Loucy (cell line): ENCODE results near the gene COL13A1.

Experiments
- H2AFZ ChIP-seq: fragments of 200-600 bp; sonication (generic); 2 replicates; pipeline ENCODE4 v1.6.0; 2016; ENCODE audit warnings: antibody characterized with exemption, mild to moderate bottlenecking, low read length, moderate library complexity
- H3F3A ChIP-seq: fragments of 200-600 bp; 2 replicates; pipeline ENCODE4 v1.6.0; 2016; ENCODE audit warnings: antibody characterized with exemption, low read depth, mild to moderate bottlenecking
- H3K27me3 ChIP-seq: fragments of 200-600 bp; sonication (generic); 2 replicates; pipeline ENCODE4 v1.6.1; 2014; ENCODE audit warnings: low read length, mild to moderate bottlenecking; ENCODE audit not compliant: insufficient read depth, poor library complexity, severe bottlenecking
- H3K36me3 ChIP-seq: fragments of 200-600 bp; sonication (generic); 2 replicates; pipeline ENCODE4 v1.6.1; 2016; ENCODE audit warnings: low read length; ENCODE audit not compliant: insufficient read depth
- H3K4me1 ChIP-seq: fragments of 200-600 bp; sonication (generic); 2 replicates; pipeline ENCODE4 v1.5.1; 2014; ENCODE audit warnings: low read length, mild to moderate bottlenecking; ENCODE audit not compliant: insufficient read depth, poor library complexity, severe bottlenecking
- H3K4me2 ChIP-seq: fragments of 200-600 bp; sonication (generic); 2 replicates; pipeline ENCODE4 v1.6.0; 2014; ENCODE audit warnings: antibody characterized with exemption, low read length, low read depth, mild to moderate bottlenecking; ENCODE audit not compliant: poor library complexity, severe bottlenecking
- H3K4me3 ChIP-seq: fragments of 200-600 bp; sonication (generic); 2 replicates; pipeline ENCODE4 v1.5.1; 2014; ENCODE audit warnings: low read length, mild to moderate bottlenecking, mixed read lengths; ENCODE audit not compliant: poor library complexity, severe bottlenecking
- H3K79me2 ChIP-seq: fragments of 200-600 bp; sonication (generic); 2 replicates; pipeline ENCODE4 v1.6.1; 2014; ENCODE audit warnings: low read length; ENCODE audit not compliant: insufficient read depth
- H3K9ac ChIP-seq: fragments of 200-600 bp; sonication (generic); 2 replicates; pipeline ENCODE4 v1.6.0; 2014; ENCODE audit warnings: mild to moderate bottlenecking, low read depth, low read length, moderate library complexity; ENCODE audit not compliant: poor library complexity, severe bottlenecking
- H3K9me2 ChIP-seq: fragments of 200-600 bp; sonication (generic); replicated peaks from 2 replicates; pipeline ENCODE4 v1.6.1; 2016; ENCODE audit warnings: low read depth, low read length, mixed read lengths
- H3K9me3 ChIP-seq: fragments of 200-600 bp; sonication (generic); 2 replicates; pipeline ENCODE4 v1.6.1; 2014; ENCODE audit warnings: mild to moderate bottlenecking, antibody characterized with exemption, low read length, low read depth; ENCODE audit not compliant: insufficient read depth
- H4K20me1 ChIP-seq: fragments of 200-600 bp; sonication (generic); 2 replicates; pipeline ENCODE4 v1.6.0; 2014; ENCODE audit warnings: antibody characterized with exemption, low read length, mild to moderate bottlenecking; ENCODE audit not compliant: insufficient read depth, poor library complexity, severe bottlenecking
- EZH2phosphoT487 ChIP-seq: fragments of 200-600 bp; IDR thresholded peaks from 2 replicates; pipeline ENCODE4 v1.6.1; 2018; ENCODE audit warnings: antibody characterized with exemption, mild to moderate bottlenecking, moderate library complexity, borderline replicate concordance
- TF ChIP-seq, protein P1 (sequence below): fragments of 200-600 bp; sonication (generic); conservative IDR thresholded peaks from 2 replicates; pipeline ENCODE4 v1.5.1; 2014; ENCODE audit warnings: mild to moderate bottlenecking, antibody characterized with exemption, low read length

The COL13A1 gene

DNA sequence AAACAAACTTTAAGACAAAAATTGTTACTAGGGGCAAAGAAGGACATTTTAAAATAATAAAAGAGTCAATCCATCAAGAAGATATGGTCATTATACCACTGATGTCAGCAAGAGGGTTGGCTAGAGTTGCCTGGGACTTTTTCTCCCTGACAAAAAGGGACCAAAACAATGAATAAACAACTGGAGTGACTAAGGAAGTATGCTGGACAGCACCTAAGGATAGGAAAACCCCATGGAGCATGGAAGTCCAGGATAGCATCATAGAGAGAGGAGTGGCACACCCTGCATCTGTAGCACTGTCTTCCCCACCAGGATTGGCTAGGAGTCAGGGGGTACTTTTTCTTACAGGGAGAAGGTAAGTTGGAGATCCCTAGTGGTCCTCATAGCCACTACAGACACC lies 177.5 kb downstream of the COL13A1 start:
- peaks cover 13% of the 10 kb centered on the region for H3K4me1 ChIP-seq
- H3K36me3 ChIP-seq: no peaks in the 10 kb centered on the region
- no peak overlapping the region for H3K9ac ChIP-seq
- H3K79me2 ChIP-seq: no peaks in the 10 kb centered on the region
- no peaks in the 10 kb centered on the region for H3K9me2 ChIP-seq
- H3K9me3 ChIP-seq: peaks cover 6% of the 10 kb centered on the region; the same call in 1 of the 2 replicates
- no peak overlapping the region for H3K4me3 ChIP-seq
- no peaks in the 10 kb centered on the region for H3K27me3 ChIP-seq
- TF ChIP-seq, protein P1, sequence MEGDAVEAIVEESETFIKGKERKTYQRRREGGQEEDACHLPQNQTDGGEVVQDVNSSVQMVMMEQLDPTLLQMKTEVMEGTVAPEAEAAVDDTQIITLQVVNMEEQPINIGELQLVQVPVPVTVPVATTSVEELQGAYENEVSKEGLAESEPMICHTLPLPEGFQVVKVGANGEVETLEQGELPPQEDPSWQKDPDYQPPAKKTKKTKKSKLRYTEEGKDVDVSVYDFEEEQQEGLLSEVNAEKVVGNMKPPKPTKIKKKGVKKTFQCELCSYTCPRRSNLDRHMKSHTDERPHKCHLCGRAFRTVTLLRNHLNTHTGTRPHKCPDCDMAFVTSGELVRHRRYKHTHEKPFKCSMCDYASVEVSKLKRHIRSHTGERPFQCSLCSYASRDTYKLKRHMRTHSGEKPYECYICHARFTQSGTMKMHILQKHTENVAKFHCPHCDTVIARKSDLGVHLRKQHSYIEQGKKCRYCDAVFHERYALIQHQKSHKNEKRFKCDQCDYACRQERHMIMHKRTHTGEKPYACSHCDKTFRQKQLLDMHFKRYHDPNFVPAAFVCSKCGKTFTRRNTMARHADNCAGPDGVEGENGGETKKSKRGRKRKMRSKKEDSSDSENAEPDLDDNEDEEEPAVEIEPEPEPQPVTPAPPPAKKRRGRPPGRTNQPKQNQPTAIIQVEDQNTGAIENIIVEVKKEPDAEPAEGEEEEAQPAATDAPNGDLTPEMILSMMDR: no peak
- TF ChIP-seq EZH2phosphoT487: no peak
- H3F3A ChIP-seq: no peaks in the 10 kb centered on the region
- no peak overlapping the region for H2AFZ ChIP-seq
- no peak overlapping the region for H3K4me2 ChIP-seq
- H4K20me1 ChIP-seq: no peaks in the 10 kb centered on the region

DNA sequence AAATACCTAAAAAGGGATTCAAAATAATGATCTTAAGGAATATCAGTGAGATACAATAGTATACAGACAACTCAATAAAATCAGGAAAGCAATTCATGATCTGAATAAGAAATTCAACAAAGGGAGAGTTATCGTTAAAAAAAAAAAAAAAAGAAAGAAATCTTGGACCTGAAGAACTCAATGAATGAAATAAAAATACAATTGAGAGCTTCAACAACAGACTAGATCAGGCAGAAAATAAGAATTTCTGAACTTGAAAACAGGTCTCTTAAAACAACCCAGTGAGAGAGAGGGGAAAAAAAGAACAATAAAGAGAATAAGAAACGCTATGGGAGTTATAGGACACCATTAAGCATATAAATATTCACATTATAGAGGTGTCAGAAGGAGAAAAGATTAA lies 179.0 kb downstream of the COL13A1 start:
- Histone ChIP-seq H4K20me1 (no peaks in the 10 kb centered on the region), H3F3A (no peaks in the 10 kb centered on the region), H3K9me2 (no peaks in the 10 kb centered on the region), H3K79me2 (no peaks in the 10 kb centered on the region), H3K36me3 (no peaks in the 10 kb centered on the region), H3K9ac (no peak overlapping the region), H3K4me1 (peaks cover 13% of the 10 kb centered on the region), H3K4me3 (no peak overlapping the region), H3K4me2 (no peak overlapping the region), H3K27me3 (no peaks in the 10 kb centered on the region), H3K9me3 (peaks cover 6% of the 10 kb centered on the region; the same call in 1 of the 2 replicates), H2AFZ (no peak overlapping the region)
- no peak for TF ChIP-seq EZH2phosphoT487

DNA sequence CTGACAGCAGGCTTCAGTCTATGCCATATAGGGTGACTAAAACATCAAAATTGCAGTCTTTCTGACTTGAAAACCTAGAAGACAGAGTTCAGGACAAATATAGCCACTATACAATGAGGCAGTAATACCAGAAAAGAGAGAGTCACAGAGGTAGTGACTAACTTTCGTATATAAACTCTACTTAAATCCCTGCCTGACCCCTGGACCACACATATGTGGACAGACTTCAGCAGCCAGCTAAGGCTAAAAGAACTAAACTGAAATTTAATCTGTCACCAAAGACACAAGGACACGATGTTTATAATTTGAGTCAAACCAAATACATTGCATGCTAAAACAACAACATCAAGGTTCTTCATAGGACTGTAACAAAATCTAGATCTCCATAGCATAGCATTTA lies 186.4 kb downstream of the COL13A1 start:
- H3K4me3 ChIP-seq: no peak overlapping the region
- no peaks in the 10 kb centered on the region for H3K27me3 ChIP-seq
- H3K79me2 ChIP-seq: no peaks in the 10 kb centered on the region
- H3K36me3 ChIP-seq: no peaks in the 10 kb centered on the region
- H3K9me2 ChIP-seq: no peaks in the 10 kb centered on the region
- no peak overlapping the region for H2AFZ ChIP-seq
- H3K4me2 ChIP-seq: no peak overlapping the region
- no peak overlapping the region for H3K9ac ChIP-seq
- H3F3A ChIP-seq: no peaks in the 10 kb centered on the region
- H3K9me3 ChIP-seq: no peaks in the 10 kb centered on the region
- H4K20me1 ChIP-seq: no peaks in the 10 kb centered on the region
- TF ChIP-seq, protein P1: no peak
- no peak for TF ChIP-seq EZH2phosphoT487
- H3K4me1 ChIP-seq: no peaks in the 10 kb centered on the region

DNA sequence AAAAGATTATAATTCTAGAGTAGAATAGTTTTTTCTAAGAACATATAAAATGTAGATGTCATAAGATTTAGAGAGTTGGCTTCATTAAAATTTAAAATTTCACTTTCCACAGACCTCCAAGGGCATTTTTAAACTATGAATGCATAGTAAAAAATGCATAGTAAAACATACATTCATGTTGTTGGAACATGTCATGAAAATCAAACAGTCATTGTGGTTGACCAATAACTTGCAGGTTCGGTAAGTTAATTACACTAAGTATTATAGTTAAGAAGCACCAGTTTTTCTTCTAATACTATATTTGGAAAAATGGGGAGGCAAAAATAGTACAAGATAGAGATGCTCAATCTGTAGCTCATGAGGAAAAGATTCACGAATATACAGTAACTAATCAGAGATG lies 189.4 kb downstream of the COL13A1 start:
- H3K4me1 ChIP-seq: no peaks in the 10 kb centered on the region
- no peaks in the 10 kb centered on the region for H3K27me3 ChIP-seq
- H3K36me3 ChIP-seq: no peaks in the 10 kb centered on the region
- no peaks in the 10 kb centered on the region for H4K20me1 ChIP-seq
- H3F3A ChIP-seq: no peaks in the 10 kb centered on the region
- TF ChIP-seq, protein P1: no peak
- TF ChIP-seq EZH2phosphoT487: no peak
- H3K79me2 ChIP-seq: no peaks in the 10 kb centered on the region
- H3K9ac ChIP-seq: no peak overlapping the region
- H3K9me3 ChIP-seq: no peaks in the 10 kb centered on the region
- no peak overlapping the region for H3K4me2 ChIP-seq
- no peaks in the 10 kb centered on the region for H3K9me2 ChIP-seq
- no peak overlapping the region for H2AFZ ChIP-seq
- H3K4me3 ChIP-seq: no peak overlapping the region
